ENCODE measurements around the gene ACTR2.

DNA sequence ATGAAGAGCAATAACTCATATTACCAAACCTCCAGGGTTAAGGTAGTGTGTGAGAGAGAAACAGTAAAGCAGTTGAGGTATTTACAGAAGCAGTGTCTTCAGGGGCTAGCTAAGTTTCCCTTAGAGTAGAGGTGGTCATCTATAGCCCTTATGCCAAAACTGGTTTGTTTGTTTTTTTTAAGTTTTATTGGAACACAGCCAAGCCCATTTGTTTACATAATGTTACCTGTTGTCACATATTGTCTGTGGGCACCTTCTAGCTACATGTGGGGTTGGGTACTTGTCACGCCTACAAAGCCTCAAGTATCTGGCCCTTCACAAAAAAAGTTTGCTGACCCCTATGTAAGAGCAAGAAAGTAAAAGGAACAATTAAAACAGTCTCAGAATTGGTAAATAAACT lies 39.4 kb downstream of the ACTR2 start:
- TF ChIP-seq, protein P1, sequence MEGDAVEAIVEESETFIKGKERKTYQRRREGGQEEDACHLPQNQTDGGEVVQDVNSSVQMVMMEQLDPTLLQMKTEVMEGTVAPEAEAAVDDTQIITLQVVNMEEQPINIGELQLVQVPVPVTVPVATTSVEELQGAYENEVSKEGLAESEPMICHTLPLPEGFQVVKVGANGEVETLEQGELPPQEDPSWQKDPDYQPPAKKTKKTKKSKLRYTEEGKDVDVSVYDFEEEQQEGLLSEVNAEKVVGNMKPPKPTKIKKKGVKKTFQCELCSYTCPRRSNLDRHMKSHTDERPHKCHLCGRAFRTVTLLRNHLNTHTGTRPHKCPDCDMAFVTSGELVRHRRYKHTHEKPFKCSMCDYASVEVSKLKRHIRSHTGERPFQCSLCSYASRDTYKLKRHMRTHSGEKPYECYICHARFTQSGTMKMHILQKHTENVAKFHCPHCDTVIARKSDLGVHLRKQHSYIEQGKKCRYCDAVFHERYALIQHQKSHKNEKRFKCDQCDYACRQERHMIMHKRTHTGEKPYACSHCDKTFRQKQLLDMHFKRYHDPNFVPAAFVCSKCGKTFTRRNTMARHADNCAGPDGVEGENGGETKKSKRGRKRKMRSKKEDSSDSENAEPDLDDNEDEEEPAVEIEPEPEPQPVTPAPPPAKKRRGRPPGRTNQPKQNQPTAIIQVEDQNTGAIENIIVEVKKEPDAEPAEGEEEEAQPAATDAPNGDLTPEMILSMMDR (IDR thresholded peaks at IDR 0.05): no peak
- TF ChIP-seq SIN3A (IDR thresholded peaks at IDR 0.05; ENCODE audit: borderline replicate concordance, insufficient read depth, low read depth, low read length) (no peak), TCF7L2 (IDR thresholded peaks at IDR 0.05; ENCODE audit: low read depth, low read length) (no peak)
- TF ChIP-seq, protein P2, sequence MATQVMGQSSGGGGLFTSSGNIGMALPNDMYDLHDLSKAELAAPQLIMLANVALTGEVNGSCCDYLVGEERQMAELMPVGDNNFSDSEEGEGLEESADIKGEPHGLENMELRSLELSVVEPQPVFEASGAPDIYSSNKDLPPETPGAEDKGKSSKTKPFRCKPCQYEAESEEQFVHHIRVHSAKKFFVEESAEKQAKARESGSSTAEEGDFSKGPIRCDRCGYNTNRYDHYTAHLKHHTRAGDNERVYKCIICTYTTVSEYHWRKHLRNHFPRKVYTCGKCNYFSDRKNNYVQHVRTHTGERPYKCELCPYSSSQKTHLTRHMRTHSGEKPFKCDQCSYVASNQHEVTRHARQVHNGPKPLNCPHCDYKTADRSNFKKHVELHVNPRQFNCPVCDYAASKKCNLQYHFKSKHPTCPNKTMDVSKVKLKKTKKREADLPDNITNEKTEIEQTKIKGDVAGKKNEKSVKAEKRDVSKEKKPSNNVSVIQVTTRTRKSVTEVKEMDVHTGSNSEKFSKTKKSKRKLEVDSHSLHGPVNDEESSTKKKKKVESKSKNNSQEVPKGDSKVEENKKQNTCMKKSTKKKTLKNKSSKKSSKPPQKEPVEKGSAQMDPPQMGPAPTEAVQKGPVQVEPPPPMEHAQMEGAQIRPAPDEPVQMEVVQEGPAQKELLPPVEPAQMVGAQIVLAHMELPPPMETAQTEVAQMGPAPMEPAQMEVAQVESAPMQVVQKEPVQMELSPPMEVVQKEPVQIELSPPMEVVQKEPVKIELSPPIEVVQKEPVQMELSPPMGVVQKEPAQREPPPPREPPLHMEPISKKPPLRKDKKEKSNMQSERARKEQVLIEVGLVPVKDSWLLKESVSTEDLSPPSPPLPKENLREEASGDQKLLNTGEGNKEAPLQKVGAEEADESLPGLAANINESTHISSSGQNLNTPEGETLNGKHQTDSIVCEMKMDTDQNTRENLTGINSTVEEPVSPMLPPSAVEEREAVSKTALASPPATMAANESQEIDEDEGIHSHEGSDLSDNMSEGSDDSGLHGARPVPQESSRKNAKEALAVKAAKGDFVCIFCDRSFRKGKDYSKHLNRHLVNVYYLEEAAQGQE (IDR thresholded peaks at IDR 0.05; ENCODE audit: insufficient read depth in 1 of 2, low read depth in 2 of 2, low read length in 1 of 2): no peak
